ENCODE data around the gene ZFAND2B.
A peak's percentile ranks its signal among the peaks of the same experiment; 100 is the strongest.

GRCh38 chr2:219253753-219254589 is 47.4 kb downstream of the ZFAND2B start, which contains the start of gene TUBA4A:
- TF ChIP-seq ELF1 (IDR thresholded peaks at IDR 0.05; ENCODE audit: borderline replicate concordance, low read depth) (no peak), YY1 (IDR thresholded peaks at IDR 0.05; ENCODE audit: extremely low read depth, insufficient replicate concordance, low read depth, low read length) (peak; percentile 16), SIN3A (IDR thresholded peaks at IDR 0.05; ENCODE audit: low read depth) (no peak), CTCF (IDR thresholded peaks at IDR 0.05 in 2 of 3, conservative IDR thresholded peaks at IDR 0.05 in 1 of 3; ENCODE audit: borderline replicate concordance in 1 of 3, insufficient read depth in 1 of 3, low read depth in 2 of 3, low read length in 2 of 3) (no peak), POLR2A (IDR thresholded peaks at IDR 0.05; ENCODE audit: borderline replicate concordance, extremely low read depth, insufficient read depth, insufficient read length) (peak; percentile 96), EZH2 (IDR thresholded peaks at IDR 0.05) (no peak), ZBTB33 (IDR thresholded peaks at IDR 0.05; ENCODE audit: extremely low read depth, insufficient replicate concordance, low read length) (no peak), REST (IDR thresholded peaks at IDR 0.05; ENCODE audit: low read depth) (no peak), POLR2AphosphoS5 (IDR thresholded peaks at IDR 0.05; ENCODE audit: low read depth, low read length) (peak; percentile 98), MAX (IDR thresholded peaks at IDR 0.05) (no peak), TCF7L2 (IDR thresholded peaks at IDR 0.05; ENCODE audit: borderline replicate concordance, extremely low read depth, insufficient read depth, insufficient read length) (no peak), ZNF274 (IDR thresholded peaks at IDR 0.05; ENCODE audit: low read depth, low read length) (no peak), SP1 (IDR thresholded peaks at IDR 0.05; ENCODE audit: low read depth) (no peak)
